IMR-90 (cell line): ENCODE data around the gene DDX54.

ENCODE experiments used
- POLR2A ChIP-seq: IDR thresholded peaks from 2 replicates; pipeline ENCODE4 v1.6.1; 2012; ENCODE audit warnings: mild to moderate bottlenecking, low read depth, low read length
- SMC3 ChIP-seq: fragments of 150-350 bp; IDR thresholded peaks from 2 replicates; pipeline ENCODE4 v1.6.1; 2016; ENCODE audit warnings: low read depth, mild to moderate bottlenecking, antibody characterized with exemption, low read length, moderate library complexity
- TF ChIP-seq, protein P1 (sequence below): conservative IDR thresholded peaks from 2 replicates; pipeline ENCODE4 v1.5.1; 2012; ENCODE audit warnings: mild to moderate bottlenecking, low read depth, low read length, improper control_type of control experiment

DNA sequence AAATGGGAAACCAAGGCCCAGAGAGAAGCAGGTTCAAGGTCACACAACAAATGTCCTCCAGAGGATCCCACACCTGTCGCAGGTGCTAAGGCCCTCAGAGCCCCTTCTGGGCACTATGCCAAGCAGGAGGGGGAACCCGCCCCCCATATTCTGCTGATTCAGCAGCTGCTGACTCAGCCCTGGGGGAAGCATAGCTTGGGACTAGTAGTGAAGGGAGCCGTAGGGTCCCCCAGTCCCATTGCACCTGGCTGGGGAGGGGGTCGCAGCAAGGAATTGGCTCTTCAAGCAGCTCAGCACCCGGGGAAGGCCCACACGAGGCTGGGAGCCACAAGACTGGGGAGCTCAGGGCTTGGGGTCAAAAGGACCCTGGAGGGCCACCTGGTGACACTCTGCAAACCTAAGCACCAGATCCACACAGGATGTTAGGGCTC, 50.7 kb downstream of the DDX54 start:
- TF ChIP-seq POLR2A: no peak
- TF ChIP-seq, protein P1, sequence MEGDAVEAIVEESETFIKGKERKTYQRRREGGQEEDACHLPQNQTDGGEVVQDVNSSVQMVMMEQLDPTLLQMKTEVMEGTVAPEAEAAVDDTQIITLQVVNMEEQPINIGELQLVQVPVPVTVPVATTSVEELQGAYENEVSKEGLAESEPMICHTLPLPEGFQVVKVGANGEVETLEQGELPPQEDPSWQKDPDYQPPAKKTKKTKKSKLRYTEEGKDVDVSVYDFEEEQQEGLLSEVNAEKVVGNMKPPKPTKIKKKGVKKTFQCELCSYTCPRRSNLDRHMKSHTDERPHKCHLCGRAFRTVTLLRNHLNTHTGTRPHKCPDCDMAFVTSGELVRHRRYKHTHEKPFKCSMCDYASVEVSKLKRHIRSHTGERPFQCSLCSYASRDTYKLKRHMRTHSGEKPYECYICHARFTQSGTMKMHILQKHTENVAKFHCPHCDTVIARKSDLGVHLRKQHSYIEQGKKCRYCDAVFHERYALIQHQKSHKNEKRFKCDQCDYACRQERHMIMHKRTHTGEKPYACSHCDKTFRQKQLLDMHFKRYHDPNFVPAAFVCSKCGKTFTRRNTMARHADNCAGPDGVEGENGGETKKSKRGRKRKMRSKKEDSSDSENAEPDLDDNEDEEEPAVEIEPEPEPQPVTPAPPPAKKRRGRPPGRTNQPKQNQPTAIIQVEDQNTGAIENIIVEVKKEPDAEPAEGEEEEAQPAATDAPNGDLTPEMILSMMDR: no peak
- TF ChIP-seq SMC3: no peak
